ENCODE measurements around the gene PRDM5.

DNA sequence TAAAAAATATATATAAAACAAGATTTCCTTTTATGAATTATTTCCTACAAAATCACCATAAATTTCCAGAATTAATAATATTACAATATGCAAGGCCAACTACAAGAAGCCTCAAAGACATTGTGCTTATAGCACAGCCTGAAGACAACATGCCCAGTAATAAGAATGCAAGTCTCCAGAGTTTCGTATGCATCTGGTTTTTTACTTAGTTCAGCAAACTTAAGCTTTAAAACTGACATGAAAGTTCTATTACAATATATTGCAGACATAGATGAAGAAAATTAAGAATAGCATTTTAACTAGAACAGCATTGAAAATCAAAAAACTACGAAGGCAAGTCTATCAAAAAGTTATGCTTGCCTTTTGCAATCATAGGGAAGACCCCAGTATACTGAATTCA lies 107.6 kb downstream of the PRDM5 start:
- TF ChIP-seq, protein P1, sequence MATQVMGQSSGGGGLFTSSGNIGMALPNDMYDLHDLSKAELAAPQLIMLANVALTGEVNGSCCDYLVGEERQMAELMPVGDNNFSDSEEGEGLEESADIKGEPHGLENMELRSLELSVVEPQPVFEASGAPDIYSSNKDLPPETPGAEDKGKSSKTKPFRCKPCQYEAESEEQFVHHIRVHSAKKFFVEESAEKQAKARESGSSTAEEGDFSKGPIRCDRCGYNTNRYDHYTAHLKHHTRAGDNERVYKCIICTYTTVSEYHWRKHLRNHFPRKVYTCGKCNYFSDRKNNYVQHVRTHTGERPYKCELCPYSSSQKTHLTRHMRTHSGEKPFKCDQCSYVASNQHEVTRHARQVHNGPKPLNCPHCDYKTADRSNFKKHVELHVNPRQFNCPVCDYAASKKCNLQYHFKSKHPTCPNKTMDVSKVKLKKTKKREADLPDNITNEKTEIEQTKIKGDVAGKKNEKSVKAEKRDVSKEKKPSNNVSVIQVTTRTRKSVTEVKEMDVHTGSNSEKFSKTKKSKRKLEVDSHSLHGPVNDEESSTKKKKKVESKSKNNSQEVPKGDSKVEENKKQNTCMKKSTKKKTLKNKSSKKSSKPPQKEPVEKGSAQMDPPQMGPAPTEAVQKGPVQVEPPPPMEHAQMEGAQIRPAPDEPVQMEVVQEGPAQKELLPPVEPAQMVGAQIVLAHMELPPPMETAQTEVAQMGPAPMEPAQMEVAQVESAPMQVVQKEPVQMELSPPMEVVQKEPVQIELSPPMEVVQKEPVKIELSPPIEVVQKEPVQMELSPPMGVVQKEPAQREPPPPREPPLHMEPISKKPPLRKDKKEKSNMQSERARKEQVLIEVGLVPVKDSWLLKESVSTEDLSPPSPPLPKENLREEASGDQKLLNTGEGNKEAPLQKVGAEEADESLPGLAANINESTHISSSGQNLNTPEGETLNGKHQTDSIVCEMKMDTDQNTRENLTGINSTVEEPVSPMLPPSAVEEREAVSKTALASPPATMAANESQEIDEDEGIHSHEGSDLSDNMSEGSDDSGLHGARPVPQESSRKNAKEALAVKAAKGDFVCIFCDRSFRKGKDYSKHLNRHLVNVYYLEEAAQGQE (IDR thresholded peaks at IDR 0.05; ENCODE audit: low read depth, low read length): no peak
- TF ChIP-seq, protein P2, sequence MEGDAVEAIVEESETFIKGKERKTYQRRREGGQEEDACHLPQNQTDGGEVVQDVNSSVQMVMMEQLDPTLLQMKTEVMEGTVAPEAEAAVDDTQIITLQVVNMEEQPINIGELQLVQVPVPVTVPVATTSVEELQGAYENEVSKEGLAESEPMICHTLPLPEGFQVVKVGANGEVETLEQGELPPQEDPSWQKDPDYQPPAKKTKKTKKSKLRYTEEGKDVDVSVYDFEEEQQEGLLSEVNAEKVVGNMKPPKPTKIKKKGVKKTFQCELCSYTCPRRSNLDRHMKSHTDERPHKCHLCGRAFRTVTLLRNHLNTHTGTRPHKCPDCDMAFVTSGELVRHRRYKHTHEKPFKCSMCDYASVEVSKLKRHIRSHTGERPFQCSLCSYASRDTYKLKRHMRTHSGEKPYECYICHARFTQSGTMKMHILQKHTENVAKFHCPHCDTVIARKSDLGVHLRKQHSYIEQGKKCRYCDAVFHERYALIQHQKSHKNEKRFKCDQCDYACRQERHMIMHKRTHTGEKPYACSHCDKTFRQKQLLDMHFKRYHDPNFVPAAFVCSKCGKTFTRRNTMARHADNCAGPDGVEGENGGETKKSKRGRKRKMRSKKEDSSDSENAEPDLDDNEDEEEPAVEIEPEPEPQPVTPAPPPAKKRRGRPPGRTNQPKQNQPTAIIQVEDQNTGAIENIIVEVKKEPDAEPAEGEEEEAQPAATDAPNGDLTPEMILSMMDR (IDR thresholded peaks at IDR 0.05 in 2 of 3, conservative IDR thresholded peaks at IDR 0.05 in 1 of 3; ENCODE audit: control insufficient read depth in 2 of 3, extremely low read depth in 1 of 3, insufficient read depth in 1 of 3, low read depth in 3 of 3, low read length in 3 of 3): no peak
- TF ChIP-seq RAD21 (IDR thresholded peaks at IDR 0.05; ENCODE audit: insufficient read depth, low read depth, low read length) (no peak), SUPT20H (IDR thresholded peaks at IDR 0.05; ENCODE audit: borderline replicate concordance, control insufficient read depth, low read depth, low read length) (no peak)
